Measurements from ENCODE around the gene CPT2.
A peak's percentile ranks its signal among the peaks of the same experiment; 100 is the strongest.

GRCh38 chr1:53220171-53220961 is 23.7 kb downstream of the CPT2 start, which contains the start of gene CZIB:
- TF ChIP-seq, protein P1, sequence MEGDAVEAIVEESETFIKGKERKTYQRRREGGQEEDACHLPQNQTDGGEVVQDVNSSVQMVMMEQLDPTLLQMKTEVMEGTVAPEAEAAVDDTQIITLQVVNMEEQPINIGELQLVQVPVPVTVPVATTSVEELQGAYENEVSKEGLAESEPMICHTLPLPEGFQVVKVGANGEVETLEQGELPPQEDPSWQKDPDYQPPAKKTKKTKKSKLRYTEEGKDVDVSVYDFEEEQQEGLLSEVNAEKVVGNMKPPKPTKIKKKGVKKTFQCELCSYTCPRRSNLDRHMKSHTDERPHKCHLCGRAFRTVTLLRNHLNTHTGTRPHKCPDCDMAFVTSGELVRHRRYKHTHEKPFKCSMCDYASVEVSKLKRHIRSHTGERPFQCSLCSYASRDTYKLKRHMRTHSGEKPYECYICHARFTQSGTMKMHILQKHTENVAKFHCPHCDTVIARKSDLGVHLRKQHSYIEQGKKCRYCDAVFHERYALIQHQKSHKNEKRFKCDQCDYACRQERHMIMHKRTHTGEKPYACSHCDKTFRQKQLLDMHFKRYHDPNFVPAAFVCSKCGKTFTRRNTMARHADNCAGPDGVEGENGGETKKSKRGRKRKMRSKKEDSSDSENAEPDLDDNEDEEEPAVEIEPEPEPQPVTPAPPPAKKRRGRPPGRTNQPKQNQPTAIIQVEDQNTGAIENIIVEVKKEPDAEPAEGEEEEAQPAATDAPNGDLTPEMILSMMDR (IDR thresholded peaks at IDR 0.05) = peak in 2 of 3 donors; percentile 15 to 44
- TF ChIP-seq POLR2A (IDR thresholded peaks at IDR 0.05) = peak; percentile 96
- no peak for TF ChIP-seq EP300 (IDR thresholded peaks at IDR 0.05)
